Measurements from ENCODE around the gene LOX. TPM values are rescaled to one million over a fixed set of nuclear protein-coding genes. Genes with fewer than 3 reads are reported as not detected.

LOX gene
- total RNA-seq, 1 experiment from 2014 or later: 2.8 TPM

DNA sequence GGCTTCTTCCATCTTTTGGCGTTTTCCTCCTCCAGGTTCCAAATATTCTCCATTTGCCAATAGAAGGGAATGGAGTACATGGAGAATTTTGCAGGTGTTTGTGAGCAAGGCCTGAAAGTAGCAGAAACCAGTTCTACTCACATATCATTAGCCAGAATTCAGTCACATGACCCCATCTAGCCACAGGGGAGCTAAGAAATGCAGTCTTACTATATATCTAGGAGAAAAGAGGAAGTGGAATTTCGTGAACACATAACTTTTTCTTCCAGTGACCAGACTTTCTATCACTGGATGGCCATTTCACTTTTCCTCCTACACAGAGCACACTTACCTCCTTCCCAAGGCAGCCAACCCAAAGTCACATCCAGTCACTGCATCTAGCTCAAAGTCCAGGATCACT is 55.1 kb downstream of the LOX start:
- DNase-seq (ENCODE audit: low spot score): no peak
- BruUV-seq (replicated peaks): no TSS peak
- POLR2A ChIA-PET (ENCODE audit: low non-redundant PET): no interaction called here
- Histone ChIP-seq H3K4me3 (ENCODE audit: low read depth, low read length, poor library complexity, severe bottlenecking) (no peak overlapping the region), H3K27ac (ENCODE audit: low read depth, low read length, poor library complexity, severe bottlenecking) (no peak overlapping the region), H3K27me3 (replicated peaks; ENCODE audit: insufficient read depth, low read depth, low read length, poor library complexity) (no peaks in the 10 kb centered on the region), H3K36me3 (ENCODE audit: insufficient read depth, low read length, poor library complexity, severe bottlenecking) (peaks cover 9% of the 10 kb centered on the region), H3K4me1 (ENCODE audit: insufficient read depth, low read length, poor library complexity, severe bottlenecking) (no peaks in the 10 kb centered on the region), H3K9me3 (ENCODE audit: low read depth, low read length, poor library complexity, severe bottlenecking) (no peaks in the 10 kb centered on the region)
- TF ChIP-seq EZH2 (IDR thresholded peaks at IDR 0.05; ENCODE audit: borderline replicate concordance, low read depth, low read length, poor library complexity, severe bottlenecking): no peak
- intact Hi-C loops (cut with micrococcal nuclease; ENCODE audit: unreplicated experiment): no loop called here
- CTCF ChIA-PET: no interaction called here

DNA sequence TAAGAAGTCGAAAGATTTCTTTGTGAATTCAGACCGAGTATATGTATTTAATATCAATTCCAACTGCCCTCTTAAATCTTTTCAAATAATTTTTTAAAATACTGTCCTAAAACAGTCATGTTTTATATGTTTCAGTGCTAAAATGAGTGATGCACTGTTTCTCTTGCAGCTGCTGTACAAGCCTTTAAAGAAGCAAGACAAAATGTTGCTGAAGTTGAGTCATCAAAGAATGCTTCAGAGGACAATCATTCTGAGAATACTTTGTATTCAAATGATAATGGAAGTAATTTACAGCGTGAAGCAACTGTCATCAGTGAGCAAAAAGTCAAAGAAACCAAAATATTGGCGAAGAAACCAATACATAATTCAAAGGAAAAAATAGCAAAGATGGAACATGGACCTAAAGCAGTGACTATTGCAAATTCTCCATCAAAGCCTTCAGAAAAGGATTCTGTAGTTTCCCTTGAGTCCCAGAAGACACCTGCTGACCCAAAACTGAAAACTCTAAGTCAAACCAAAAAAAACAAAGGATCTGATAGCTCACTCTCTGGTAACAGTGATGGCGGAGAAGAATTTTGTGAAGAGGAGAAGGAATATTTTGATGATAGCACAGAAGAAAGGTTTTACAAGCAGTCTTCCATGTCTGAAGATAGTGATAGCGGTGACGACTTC is 58.0 kb downstream of the LOX start:
- intact Hi-C loops (cut with micrococcal nuclease; ENCODE audit: unreplicated experiment): no loop called here
- Histone ChIP-seq H3K27ac (ENCODE audit: low read depth, low read length, poor library complexity, severe bottlenecking) (no peak overlapping the region), H3K4me3 (ENCODE audit: low read depth, low read length, poor library complexity, severe bottlenecking) (no peak overlapping the region), H3K27me3 (replicated peaks; ENCODE audit: insufficient read depth, low read depth, low read length, poor library complexity) (no peaks in the 10 kb centered on the region), H3K4me1 (ENCODE audit: insufficient read depth, low read length, poor library complexity, severe bottlenecking) (peaks cover 7% of the 10 kb centered on the region), H3K36me3 (ENCODE audit: insufficient read depth, low read length, poor library complexity, severe bottlenecking) (peaks cover 9% of the 10 kb centered on the region), H3K9me3 (ENCODE audit: low read depth, low read length, poor library complexity, severe bottlenecking) (no peaks in the 10 kb centered on the region)
- ChIA-PET POLR2A (ENCODE audit: low non-redundant PET) (no interaction called here), CTCF (no interaction called here)
- no peak for TF ChIP-seq CTCF (conservative IDR thresholded peaks at IDR 0.05; ENCODE audit: low read depth, low read length)
- no peak for TF ChIP-seq EZH2 (IDR thresholded peaks at IDR 0.05; ENCODE audit: borderline replicate concordance, low read depth, low read length, poor library complexity, severe bottlenecking)
- TSS peak; percentile 37 for BruUV-seq (replicated peaks)
- DNase-seq (ENCODE audit: low spot score): no peak

GRCh38 chr5:122015471-122015870 is 62.6 kb downstream of the LOX start:
- no peak for TF ChIP-seq EZH2 (IDR thresholded peaks at IDR 0.05; ENCODE audit: borderline replicate concordance, low read depth, low read length, poor library complexity, severe bottlenecking)
- no peak for TF ChIP-seq CTCF (conservative IDR thresholded peaks at IDR 0.05; ENCODE audit: low read depth, low read length)
- BruUV-seq (replicated peaks): no TSS peak
- Histone ChIP-seq H3K4me3 (ENCODE audit: low read depth, low read length, poor library complexity, severe bottlenecking) (no peak overlapping the region), H3K36me3 (ENCODE audit: insufficient read depth, low read length, poor library complexity, severe bottlenecking) (peaks cover 3% of the 10 kb centered on the region), H3K27ac (ENCODE audit: low read depth, low read length, poor library complexity, severe bottlenecking) (no peak overlapping the region), H3K27me3 (replicated peaks; ENCODE audit: insufficient read depth, low read depth, low read length, poor library complexity) (no peaks in the 10 kb centered on the region), H3K9me3 (ENCODE audit: low read depth, low read length, poor library complexity, severe bottlenecking) (no peaks in the 10 kb centered on the region), H3K4me1 (ENCODE audit: insufficient read depth, low read length, poor library complexity, severe bottlenecking) (peaks cover 17% of the 10 kb centered on the region)
- ChIA-PET CTCF (no interaction called here), POLR2A (ENCODE audit: low non-redundant PET) (no interaction called here)
- no peak for DNase-seq (ENCODE audit: low spot score)
- intact Hi-C loops (cut with micrococcal nuclease; ENCODE audit: unreplicated experiment): no loop called here

Data from A673 (cell line).